Measurements from ENCODE around the gene CAPNS1. TPM values are rescaled to one million over a fixed set of nuclear protein-coding genes. Genes with fewer than 3 reads are reported as not detected.
"Not testable (repeated sequence)": the region's sequence is repeated elsewhere in the genome, so short reads cannot be mapped to it uniquely, and the experiment has no call there.

Gene CAPNS1
- polyA plus RNA-seq, 3 donors: 239 to 740 (median 282) TPM

GRCh38 chr19:36172852-36173251 lies 33.0 kb downstream of the CAPNS1 start:
- Histone ChIP-seq H3K4me1 (ENCODE audit: control insufficient read depth in 1 of 2, insufficient read depth in 2 of 2, low read length in 2 of 2) (peaks cover 0 to 5% of the 10 kb centered on the region in 2 donors), H3K36me3 (replicated peaks in 1 of 2; ENCODE audit: control insufficient read depth in 1 of 2, insufficient read depth in 2 of 2, low read length in 2 of 2) (no peaks in the 10 kb centered on the region), H3K27ac (ENCODE audit: low read depth in 1 of 2, low read length in 2 of 2) (no peak overlapping the region), H3K27me3 (ENCODE audit: control insufficient read depth in 2 of 2, insufficient read depth in 2 of 2, low read length in 2 of 2) (no peaks in the 10 kb centered on the region), H4K20me1 (ENCODE audit: insufficient read depth, low read length) (no peaks in the 10 kb centered on the region), H3K79me2 (ENCODE audit: insufficient read depth, low read length) (no peaks in the 10 kb centered on the region), H3K4me2 (replicated peaks; ENCODE audit: extremely low read depth, low read length, poor library complexity, severe bottlenecking) (no peak overlapping the region), H2AFZ (ENCODE audit: insufficient read depth, low read depth, low read length, poor library complexity, severe bottlenecking) (no peak overlapping the region), H3K9me3 (replicated peaks in 1 of 2; ENCODE audit: control insufficient read depth in 1 of 2, insufficient read depth in 1 of 2, low read length in 2 of 2) (no peaks in the 10 kb centered on the region), H3K9ac (ENCODE audit: insufficient read depth, low read length, poor library complexity, severe bottlenecking) (no peak overlapping the region), H3K4me3 (replicated peaks in 1 of 3; ENCODE audit: low read depth in 2 of 3, low read length in 3 of 3) (no peak overlapping the region)
- intact Hi-C loops (cut with micrococcal nuclease): no loop called here
- H3K4me3 Mint-ChIP-seq: no peak overlapping the region
- TF ChIP-seq CTCF (IDR thresholded peaks at IDR 0.05): no peak
- H3K36me3 Mint-ChIP-seq: peaks cover 0 to 3% of the 10 kb centered on the region in 2 donors
- WGBS (ENCODE audit: insufficient coverage): 100% methylated on average over 1 of the region's 5 CpGs
- H3K27ac Mint-ChIP-seq: no peak overlapping the region
- peaks cover 0 to 3% (median 0%) of the 10 kb centered on the region in 7 donors for H3K9me3 Mint-ChIP-seq
- DNase-seq: no peak
- peaks cover 3% of the 10 kb centered on the region for H3K4me1 Mint-ChIP-seq
- H3K27me3 Mint-ChIP-seq (ENCODE audit: low read depth in 3 of 3): peaks cover 0 to 4% (median 2%) of the 10 kb centered on the region in 3 donors

- H3K36me3 ChIP-seq (replicated peaks in 1 of 2; ENCODE audit: control insufficient read depth in 1 of 2, insufficient read depth in 2 of 2, low read length in 2 of 2); H3K27me3 ChIP-seq (ENCODE audit: control insufficient read depth in 2 of 2, insufficient read depth in 2 of 2, low read length in 2 of 2); H3K4me3 Mint-ChIP-seq; H2AFZ ChIP-seq (ENCODE audit: insufficient read depth, low read depth, low read length, poor library complexity, severe bottlenecking); H3K27me3 Mint-ChIP-seq (ENCODE audit: low read depth in 3 of 3); H3K9me3 ChIP-seq (replicated peaks in 1 of 2; ENCODE audit: control insufficient read depth in 1 of 2, insufficient read depth in 1 of 2, low read length in 2 of 2); H3K36me3 Mint-ChIP-seq; intact Hi-C loops (cut with micrococcal nuclease); H3K27ac ChIP-seq (ENCODE audit: low read depth in 1 of 2, low read length in 2 of 2); H4K20me1 ChIP-seq (ENCODE audit: insufficient read depth, low read length); H3K4me2 ChIP-seq (replicated peaks; ENCODE audit: extremely low read depth, low read length, poor library complexity, severe bottlenecking); H3K79me2 ChIP-seq (ENCODE audit: insufficient read depth, low read length); H3K9me3 Mint-ChIP-seq; H3K4me3 ChIP-seq (replicated peaks in 1 of 3; ENCODE audit: low read depth in 2 of 3, low read length in 3 of 3); H3K4me1 Mint-ChIP-seq; H3K9ac ChIP-seq (ENCODE audit: insufficient read depth, low read length, poor library complexity, severe bottlenecking); H3K4me1 ChIP-seq (ENCODE audit: control insufficient read depth in 1 of 2, insufficient read depth in 2 of 2, low read length in 2 of 2); DNase-seq: not testable (repeated sequence)
- WGBS (ENCODE audit: insufficient coverage): 100% methylated on average over 4 of the region's 8 CpGs
- peak overlapping the region in 1 of 7 donors; percentile 61 for H3K27ac Mint-ChIP-seq
Observed at GRCh38 chr19:36173846-36174245, 34.0 kb downstream of the CAPNS1 start.

GRCh38 chr19:36179077-36179476 lies 39.2 kb downstream of the CAPNS1 start:
- H3K9me3 ChIP-seq (replicated peaks in 1 of 2; ENCODE audit: control insufficient read depth in 1 of 2, insufficient read depth in 1 of 2, low read length in 2 of 2); H3K4me1 ChIP-seq (ENCODE audit: control insufficient read depth in 1 of 2, insufficient read depth in 2 of 2, low read length in 2 of 2); H3K4me3 Mint-ChIP-seq; H3K27me3 Mint-ChIP-seq (ENCODE audit: low read depth in 3 of 3); DNase-seq; H3K4me1 Mint-ChIP-seq; intact Hi-C loops (cut with micrococcal nuclease); H3K79me2 ChIP-seq (ENCODE audit: insufficient read depth, low read length); H3K27ac ChIP-seq (ENCODE audit: low read depth in 1 of 2, low read length in 2 of 2); H3K9ac ChIP-seq (ENCODE audit: insufficient read depth, low read length, poor library complexity, severe bottlenecking); H3K27ac Mint-ChIP-seq; H3K9me3 Mint-ChIP-seq; H2AFZ ChIP-seq (ENCODE audit: insufficient read depth, low read depth, low read length, poor library complexity, severe bottlenecking); H3K4me3 ChIP-seq (replicated peaks in 1 of 3; ENCODE audit: low read depth in 2 of 3, low read length in 3 of 3); H4K20me1 ChIP-seq (ENCODE audit: insufficient read depth, low read length); H3K4me2 ChIP-seq (replicated peaks; ENCODE audit: extremely low read depth, low read length, poor library complexity, severe bottlenecking); H3K27me3 ChIP-seq (ENCODE audit: control insufficient read depth in 2 of 2, insufficient read depth in 2 of 2, low read length in 2 of 2): not testable (repeated sequence)
- 100% methylated on average over 1 of the region's 2 CpGs for WGBS (ENCODE audit: insufficient coverage)
- peaks cover 17 to 18% of the 10 kb centered on the region in 2 donors for H3K36me3 Mint-ChIP-seq
- H3K36me3 ChIP-seq (replicated peaks in 1 of 2; ENCODE audit: control insufficient read depth in 1 of 2, insufficient read depth in 2 of 2, low read length in 2 of 2): peaks cover 12 to 15% of the 10 kb centered on the region in 2 donors
